HG03039 (cell line): ENCODE data around the gene OPRL1.
"Not testable (repeated sequence)": the region's sequence is repeated elsewhere in the genome, so short reads cannot be mapped to it uniquely, and the experiment has no call there.

Experiments used
- ATAC-seq: cut with Tn5 transposase; IDR thresholded peaks from one replicate; pipeline ENCODE4 v1.9.1; 2021; ENCODE audit warnings: mild to moderate bottlenecking, moderate library complexity; ENCODE audit not compliant: unreplicated experiment

The OPRL1 gene

GRCh38 chr20:64083378-64083803 lies 3.5 kb downstream of the OPRL1 start:
- ATAC-seq = no peak

- no peak for ATAC-seq
Observed at GRCh38 chr20:64083804-64084684, 4.2 kb downstream of the OPRL1 start, which contains the start of gene LKAAEAR1. Gene LKAAEAR1 (minus strand): TSS chr20:64084398. CDS start chr20:64084219, 179 bp downstream.

GRCh38 chr20:64084685-64085152 lies 4.8 kb downstream of the OPRL1 start:
- ATAC-seq = no peak

GRCh38 chr20:64086801-64087200 lies 6.9 kb downstream of the OPRL1 start:
- no peak for ATAC-seq

GRCh38 chr20:64087226-64087825 lies 7.4 kb downstream of the OPRL1 start:
- not testable (repeated sequence) for ATAC-seq

- ATAC-seq = not testable (repeated sequence)
Observed at GRCh38 chr20:64088586-64088985, 8.7 kb downstream of the OPRL1 start.

GRCh38 chr20:64090165-64090564 lies 10.3 kb downstream of the OPRL1 start:
- no peak for ATAC-seq

- ATAC-seq = no peak
Observed at GRCh38 chr20:64091340-64091739, 11.5 kb downstream of the OPRL1 start.

- no peak for ATAC-seq
Observed at GRCh38 chr20:64091770-64092169, 11.9 kb downstream of the OPRL1 start.

- ATAC-seq = no peak
Observed at GRCh38 chr20:64092258-64093012, 12.6 kb downstream of the OPRL1 start.

- no peak for ATAC-seq
Observed at GRCh38 chr20:64093013-64093503, 13.2 kb downstream of the OPRL1 start.

- ATAC-seq = no peak
Observed at GRCh38 chr20:64095455-64095854, 15.6 kb downstream of the OPRL1 start.

- no peak for ATAC-seq
Observed at GRCh38 chr20:64095927-64096326, 16.0 kb downstream of the OPRL1 start.

- ATAC-seq = no peak
Observed at GRCh38 chr20:64096535-64096934, 16.7 kb downstream of the OPRL1 start.

- ATAC-seq = no peak
Observed at GRCh38 chr20:64098471-64099013, 18.7 kb downstream of the OPRL1 start.

- ATAC-seq = no peak
Observed at GRCh38 chr20:64099086-64099786, 19.4 kb downstream of the OPRL1 start.

GRCh38 chr20:64099880-64100565 lies 20.1 kb downstream of the OPRL1 start:
- ATAC-seq = no peak

- ATAC-seq = no peak
Observed at GRCh38 chr20:64100566-64100888, 20.6 kb downstream of the OPRL1 start.

- no peak for ATAC-seq
Observed at GRCh38 chr20:64100946-64101688, 21.2 kb downstream of the OPRL1 start.
